HG02852 (cell line): Measurements from ENCODE around the gene OR5K1.

ENCODE experiments used
- ATAC-seq: cut with Tn5 transposase; IDR thresholded peaks from one replicate; pipeline ENCODE4 v1.9.1; 2021; ENCODE audit warnings: mild to moderate bottlenecking, moderate library complexity; ENCODE audit not compliant: unreplicated experiment

Gene OR5K1

GRCh38 chr3:98513736-98514135 is 50.7 kb downstream of the OR5K1 start:
- ATAC-seq = no peak

GRCh38 chr3:98514948-98515347 is 51.9 kb downstream of the OR5K1 start:
- ATAC-seq = no peak

GRCh38 chr3:98518816-98519215 is 55.8 kb downstream of the OR5K1 start:
- ATAC-seq = no peak

- no peak for ATAC-seq
Measured at GRCh38 chr3:98519351-98519750, 56.4 kb downstream of the OR5K1 start.

GRCh38 chr3:98521897-98522543 is 59.0 kb downstream of the OR5K1 start:
- peak; percentile 53 for ATAC-seq
